SK-MEL-5 (cell line): Measurements from ENCODE around the gene LIG4. TPM values are rescaled to one million over a fixed set of nuclear protein-coding genes. Genes with fewer than 3 reads are reported as not detected.

ENCODE experiments used
- DNase-seq: peaks from one replicate; pipeline ENCODE4 v3.0.0-alpha.2; 2016; ENCODE audit warnings: low read depth, low spot score
- in situ Hi-C: cut with HindIII; loops from 2 replicates; pipeline ENCODE4 v1.10.0; 2016; ENCODE audit warnings: low sequenced_read_pairs, high pct_unique_total_duplicates, low pct_unique_long_range_greater_than_20kb
- total RNA-seq: library from RNA; depleted of rRNA; stranded (reverse); fragments of >200 nt; shearing (Covaris generic); gene quantifications from 2 replicates; pipeline ENCODE4 v1.2.3, GENCODE V29; 2014; rRNA removed

The LIG4 gene
- total RNA-seq, 1 experiment from 2014 or later, result 14.0 TPM

- in situ Hi-C loops, result no loop called here
- no peak for DNase-seq
These were observed 14.4 kb downstream of the LIG4 start for GRCh38 chr13:108200781-108201398.

GRCh38 chr13:108195861-108196260 is 19.5 kb downstream of the LIG4 start:
- no peak for DNase-seq
- in situ Hi-C loops, result no loop called here

- in situ Hi-C loops, result no loop called here
- DNase-seq, result no peak
These were observed 20.2 kb downstream of the LIG4 start for GRCh38 chr13:108195146-108195545.

- DNase-seq, result no peak
These were observed 20.9 kb downstream of the LIG4 start for GRCh38 chr13:108194435-108194936.

GRCh38 chr13:108193806-108194205 is 21.5 kb downstream of the LIG4 start:
- in situ Hi-C loops, result no loop called here
- no peak for DNase-seq

More at GRCh38 chr13:108194435-108194936, 20.9 kb downstream of the LIG4 start:
- in situ Hi-C loops, result no loop called here

GRCh38 chr13:108190897-108191296 is 24.4 kb downstream of the LIG4 start:
- peak; percentile 4 for DNase-seq
- in situ Hi-C loops, result no loop called here

GRCh38 chr13:108188260-108188659 is 27.1 kb downstream of the LIG4 start:
- in situ Hi-C loops, result no loop called here
- DNase-seq, result no peak

- in situ Hi-C loops, result no loop called here
- DNase-seq, result no peak
These were observed 30.1 kb downstream of the LIG4 start for GRCh38 chr13:108185223-108185622.

GRCh38 chr13:108182652-108183051 is 32.7 kb downstream of the LIG4 start:
- in situ Hi-C loops, result no loop called here
- no peak for DNase-seq

- DNase-seq, result no peak
- in situ Hi-C loops, result no loop called here
These were observed 37.3 kb downstream of the LIG4 start for GRCh38 chr13:108178078-108178477.

GRCh38 chr13:108176685-108177274 is 38.6 kb downstream of the LIG4 start:
- in situ Hi-C loops, result no loop called here
- peak; percentile 73 for DNase-seq

GRCh38 chr13:108168929-108169328 is 46.4 kb downstream of the LIG4 start:
- in situ Hi-C loops, result no loop called here
- DNase-seq, result no peak

GRCh38 chr13:108166078-108166477 is 49.3 kb downstream of the LIG4 start:
- in situ Hi-C loops, result no loop called here
- DNase-seq, result no peak

GRCh38 chr13:108158746-108159145 is 56.6 kb downstream of the LIG4 start:
- in situ Hi-C loops, result no loop called here
- no peak for DNase-seq

Other genes with a start within 250 kb of the LIG4 start
- 9.6 and 10.4 TPM in 2 replicates for gene ABHD13, start 2.9 kb upstream of the LIG4 start, total RNA-seq
- 2.4 and 5.8 TPM in 2 replicates for gene TNFSF13B, start 54.2 kb upstream of the LIG4 start, total RNA-seq